Body of pancreas (tissue), 4 donors: ENCODE measurements around the gene FOXP1.

Source experiments
- CTCF ChIP-seq, 7 experiments: fragments of 450-650 bp in 4 of 7; fragments of 200-600 bp in 3 of 7; sonication (generic) in 3 of 7; IDR thresholded peaks; one replicate each; pipeline ENCODE4 v1.5.1; 2016 to 2019; ENCODE audit warnings: antibody characterized with exemption in 7 of 7
- POLR2A ChIP-seq, 3 donors: fragments of 450-650 bp; IDR thresholded peaks; one replicate each; pipeline ENCODE4 v1.6.1; 2016; ENCODE audit warnings: antibody characterized with exemption in 3 of 3, mild to moderate bottlenecking in 2 of 3

GRCh38 chr3:71350998-71351397 is 232.5 kb downstream of the FOXP1 start:
- TF ChIP-seq CTCF (IDR thresholded peaks at IDR 0.05) (no peak), POLR2A (IDR thresholded peaks at IDR 0.05) (no peak)
